DND-41 (cell line): ENCODE results near the gene AFF3.

Experiments used
- ATAC-seq: fragments of 200-7000 bp; cut with Tn5 transposase; 3 replicates; pipeline ENCODE4 v1.9.1; 2021; ENCODE audit warnings: low read depth; ENCODE audit not compliant: insufficient read depth
- DNase-seq: peaks from one replicate; pipeline ENCODE4 v3.0.0-alpha.2; 2020
- H2AFZ ChIP-seq: 2 replicates; pipeline ENCODE4 v1.6.0; 2012; ENCODE audit warnings: low read depth, low read length
- H3K27ac ChIP-seq: 2 replicates; pipeline ENCODE4 v1.5.1; 2012; ENCODE audit warnings: low read length, inconsistent platforms
- H3K27me3 ChIP-seq: fragments of 200-600 bp; sonication (generic); 2 replicates; pipeline ENCODE4 v1.6.0; 2012; ENCODE audit warnings: low read length, mild to moderate bottlenecking, inconsistent platforms; ENCODE audit not compliant: insufficient read depth, poor library complexity
- H3K36me3 ChIP-seq: 2 replicates; pipeline ENCODE4 v1.5.1; 2012; ENCODE audit warnings: low read length, inconsistent platforms; ENCODE audit not compliant: insufficient read depth
- H3K4me1 ChIP-seq: 2 replicates; pipeline ENCODE4 v1.5.1; 2012; ENCODE audit warnings: mild to moderate bottlenecking, low read length; ENCODE audit not compliant: insufficient read depth
- H3K4me2 ChIP-seq: 2 replicates; pipeline ENCODE4 v1.6.0; 2012; ENCODE audit warnings: mild to moderate bottlenecking, moderate library complexity, low read length, inconsistent platforms; ENCODE audit not compliant: insufficient read depth
- H3K4me3 ChIP-seq, 2 experiments: fragments of 200-600 bp in 1 of 2; shearing (Covaris generic) in 1 of 2; 2 replicates each; pipeline ENCODE4 v1.5.1; 2012 to 2016; ENCODE audit warnings: inconsistent platforms in 2 of 2, low read length in 2 of 2, mild to moderate bottlenecking in 2 of 2, low read depth in 1 of 2, moderate library complexity in 1 of 2
- H3K79me2 ChIP-seq: 2 replicates; pipeline ENCODE4 v1.6.0; 2012; ENCODE audit warnings: low read length, inconsistent platforms; ENCODE audit not compliant: insufficient read depth
- H3K9ac ChIP-seq: 2 replicates; pipeline ENCODE4 v1.6.0; 2012; ENCODE audit warnings: low read depth, mild to moderate bottlenecking, inconsistent platforms, low read length, moderate library complexity
- H3K9me3 ChIP-seq: 2 replicates; pipeline ENCODE4 v1.5.1; 2012; ENCODE audit warnings: low read length, moderate library complexity, mild to moderate bottlenecking, inconsistent platforms; ENCODE audit not compliant: insufficient read depth, severe bottlenecking
- H4K20me1 ChIP-seq: 2 replicates; pipeline ENCODE4 v1.6.0; 2012; ENCODE audit warnings: low read length; ENCODE audit not compliant: insufficient read depth
- CTCF ChIP-seq: IDR thresholded peaks from 2 replicates; pipeline ENCODE4 v1.5.1; 2012; ENCODE audit warnings: borderline replicate concordance, low read length, moderate library complexity, mild to moderate bottlenecking; ENCODE audit not compliant: poor library complexity, severe bottlenecking; ENCODE audit errors: extremely low read depth
- EZH2 ChIP-seq: IDR thresholded peaks from 3 replicates; pipeline ENCODE4 v1.6.1; 2012; ENCODE audit warnings: borderline replicate concordance, low read depth, mild to moderate bottlenecking, moderate library complexity, low read length, inconsistent platforms; ENCODE audit not compliant: severe bottlenecking

Gene AFF3, protein sequence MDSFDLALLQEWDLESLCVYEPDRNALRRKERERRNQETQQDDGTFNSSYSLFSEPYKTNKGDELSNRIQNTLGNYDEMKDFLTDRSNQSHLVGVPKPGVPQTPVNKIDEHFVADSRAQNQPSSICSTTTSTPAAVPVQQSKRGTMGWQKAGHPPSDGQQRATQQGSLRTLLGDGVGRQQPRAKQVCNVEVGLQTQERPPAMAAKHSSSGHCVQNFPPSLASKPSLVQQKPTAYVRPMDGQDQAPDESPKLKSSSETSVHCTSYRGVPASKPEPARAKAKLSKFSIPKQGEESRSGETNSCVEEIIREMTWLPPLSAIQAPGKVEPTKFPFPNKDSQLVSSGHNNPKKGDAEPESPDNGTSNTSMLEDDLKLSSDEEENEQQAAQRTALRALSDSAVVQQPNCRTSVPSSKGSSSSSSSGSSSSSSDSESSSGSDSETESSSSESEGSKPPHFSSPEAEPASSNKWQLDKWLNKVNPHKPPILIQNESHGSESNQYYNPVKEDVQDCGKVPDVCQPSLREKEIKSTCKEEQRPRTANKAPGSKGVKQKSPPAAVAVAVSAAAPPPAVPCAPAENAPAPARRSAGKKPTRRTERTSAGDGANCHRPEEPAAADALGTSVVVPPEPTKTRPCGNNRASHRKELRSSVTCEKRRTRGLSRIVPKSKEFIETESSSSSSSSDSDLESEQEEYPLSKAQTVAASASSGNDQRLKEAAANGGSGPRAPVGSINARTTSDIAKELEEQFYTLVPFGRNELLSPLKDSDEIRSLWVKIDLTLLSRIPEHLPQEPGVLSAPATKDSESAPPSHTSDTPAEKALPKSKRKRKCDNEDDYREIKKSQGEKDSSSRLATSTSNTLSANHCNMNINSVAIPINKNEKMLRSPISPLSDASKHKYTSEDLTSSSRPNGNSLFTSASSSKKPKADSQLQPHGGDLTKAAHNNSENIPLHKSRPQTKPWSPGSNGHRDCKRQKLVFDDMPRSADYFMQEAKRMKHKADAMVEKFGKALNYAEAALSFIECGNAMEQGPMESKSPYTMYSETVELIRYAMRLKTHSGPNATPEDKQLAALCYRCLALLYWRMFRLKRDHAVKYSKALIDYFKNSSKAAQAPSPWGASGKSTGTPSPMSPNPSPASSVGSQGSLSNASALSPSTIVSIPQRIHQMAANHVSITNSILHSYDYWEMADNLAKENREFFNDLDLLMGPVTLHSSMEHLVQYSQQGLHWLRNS (N-terminal part only)

GRCh38 chr2:100142393-100142792 lies at the start of gene AFF3:
Gene AFF3 (minus strand): TSS chr2:100142590. CDS start chr2:100104454, 38,136 bp downstream.
- peak; percentile 77 for ATAC-seq
- TF ChIP-seq EZH2 = no peak
- peak; percentile 24 for TF ChIP-seq CTCF
- Histone ChIP-seq H3K9ac (peak within 1 kb of the TSS; percentile 65), H3K27me3 (no peaks in the 10 kb centered on the region), H3K4me2 (peak within 1 kb of the TSS; percentile 61), H3K4me3 (peak within 1 kb of the TSS; percentile 18 to 63; a peak in 3 of 4 replicates), H4K20me1 (peaks cover 3% of the 10 kb centered on the region), H3K36me3 (no peaks in the 10 kb centered on the region; the same call in 1 of the 2 replicates), H3K9me3 (no peaks in the 10 kb centered on the region), H3K27ac (peak within 1 kb of the TSS; percentile 94), H2AFZ (peak within 1 kb of the TSS; percentile 78), H3K4me1 (peaks cover 68% of the 10 kb centered on the region), H3K79me2 (peaks cover 46% of the 10 kb centered on the region)
- peak; percentile 86 for DNase-seq

- DNase-seq (no peak), ATAC-seq (no peak)
- no peak for TF ChIP-seq EZH2
- no peak for TF ChIP-seq CTCF
- H3K27ac ChIP-seq = no peak overlapping the region
- H3K79me2 ChIP-seq = no peaks in the 10 kb centered on the region
- H4K20me1 ChIP-seq = no peaks in the 10 kb centered on the region
- no peaks in the 10 kb centered on the region for H3K27me3 ChIP-seq
- no peaks in the 10 kb centered on the region for H3K9me3 ChIP-seq
- no peaks in the 10 kb centered on the region for H3K36me3 ChIP-seq
- no peak overlapping the region for H3K4me3 ChIP-seq
- no peak overlapping the region for H3K4me2 ChIP-seq
- no peak overlapping the region for H3K9ac ChIP-seq
- no peaks in the 10 kb centered on the region for H3K4me1 ChIP-seq
- H2AFZ ChIP-seq = no peak overlapping the region
Observed at GRCh38 chr2:100189387-100189786, 47.0 kb upstream of the AFF3 start.

DNA sequence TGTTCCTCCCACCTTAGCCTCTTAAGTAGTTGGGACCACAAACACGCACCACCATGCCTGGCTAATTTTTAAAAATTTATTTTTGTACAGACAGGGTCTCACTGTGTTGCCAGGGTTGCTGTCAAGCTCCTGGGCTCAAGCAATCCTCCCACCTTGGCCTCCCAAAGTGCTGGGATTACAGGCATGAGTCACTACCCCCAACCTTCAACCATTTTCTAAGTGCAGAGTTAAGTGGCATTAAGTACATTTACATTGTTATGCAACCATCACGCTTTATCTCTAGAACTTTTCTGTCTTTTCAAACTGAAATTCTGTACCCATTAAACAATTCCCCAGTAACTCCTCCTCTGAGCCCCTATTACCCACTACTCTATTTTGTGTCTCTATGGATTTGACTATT lies 45.9 kb upstream of the AFF3 start:
- H3K9me3 ChIP-seq = no peaks in the 10 kb centered on the region
- no peak overlapping the region for H3K27ac ChIP-seq
- no peak for DNase-seq
- H3K79me2 ChIP-seq = no peaks in the 10 kb centered on the region
- H3K9ac ChIP-seq = no peak overlapping the region
- no peaks in the 10 kb centered on the region for H4K20me1 ChIP-seq
- H3K27me3 ChIP-seq = no peaks in the 10 kb centered on the region
- no peak overlapping the region for H3K4me2 ChIP-seq
- TF ChIP-seq EZH2 (no peak), CTCF (no peak)
- H2AFZ ChIP-seq = no peak overlapping the region
- H3K4me3 ChIP-seq = no peak overlapping the region
- no peak for ATAC-seq
- H3K4me1 ChIP-seq = no peaks in the 10 kb centered on the region
- no peaks in the 10 kb centered on the region for H3K36me3 ChIP-seq
